HG03103 (cell line): ENCODE results near the gene TFF2.

ENCODE experiments used
- ATAC-seq: cut with Tn5 transposase; IDR thresholded peaks from one replicate; pipeline ENCODE4 v1.9.1; 2021; ENCODE audit warnings: low read depth; ENCODE audit not compliant: unreplicated experiment

TFF2 gene

GRCh38 chr21:42308161-42308913 lies 42.5 kb downstream of the TFF2 start:
- ATAC-seq = no peak

- no peak for ATAC-seq
These were observed 43.7 kb downstream of the TFF2 start for GRCh38 chr21:42307106-42307505.

- no peak for ATAC-seq
These were observed 44.3 kb downstream of the TFF2 start for GRCh38 chr21:42306366-42307035.

GRCh38 chr21:42305707-42306147 lies 45.1 kb downstream of the TFF2 start:
- ATAC-seq = no peak

GRCh38 chr21:42304556-42305454 lies 46.0 kb downstream of the TFF2 start:
- no peak for ATAC-seq

GRCh38 chr21:42303443-42303842 lies 47.4 kb downstream of the TFF2 start:
- ATAC-seq = no peak

GRCh38 chr21:42302794-42303193 lies 48.0 kb downstream of the TFF2 start:
- no peak for ATAC-seq

GRCh38 chr21:42302076-42302650 lies 48.6 kb downstream of the TFF2 start:
- no peak for ATAC-seq

- ATAC-seq = no peak
These were observed 49.3 kb downstream of the TFF2 start for GRCh38 chr21:42301371-42302075.

- no peak for ATAC-seq
These were observed 49.8 kb downstream of the TFF2 start for GRCh38 chr21:42300956-42301355.

GRCh38 chr21:42300045-42300583 lies 50.7 kb downstream of the TFF2 start:
- ATAC-seq = no peak

- ATAC-seq = no peak
These were observed 51.3 kb downstream of the TFF2 start for GRCh38 chr21:42299324-42300044.

GRCh38 chr21:42298657-42299056 lies 52.1 kb downstream of the TFF2 start:
- ATAC-seq = no peak

GRCh38 chr21:42298237-42298636 lies 52.6 kb downstream of the TFF2 start:
- no peak for ATAC-seq

- no peak for ATAC-seq
These were observed 53.4 kb downstream of the TFF2 start for GRCh38 chr21:42297377-42297776.

- no peak for ATAC-seq
These were observed 54.3 kb downstream of the TFF2 start for GRCh38 chr21:42296501-42296900.
